Left ventricle myocardium inferior (tissue), 1 donor: ENCODE measurements around the gene TMA7. TPM values are rescaled to one million over a fixed set of nuclear protein-coding genes. Genes with fewer than 3 reads are reported as not detected.

Experiments used
- DNase-seq: peaks from one replicate; pipeline ENCODE4 v3.0.0-alpha.2; 2020
- H3K27ac ChIP-seq: fragments of 200-600 bp; replicated peaks from 2 replicates; pipeline ENCODE4 v1.8.0; 2021
- H3K27me3 ChIP-seq: fragments of 200-600 bp; 2 replicates; pipeline ENCODE4 v1.8.0; 2021; ENCODE audit warnings: low read depth
- H3K36me3 ChIP-seq: fragments of 200-600 bp; 2 replicates; pipeline ENCODE4 v1.8.0; 2021
- H3K4me1 ChIP-seq: fragments of 200-600 bp; 2 replicates; pipeline ENCODE4 v1.8.0; 2021
- H3K4me3 ChIP-seq: fragments of 200-600 bp; 2 replicates; pipeline ENCODE4 v1.8.0; 2021; ENCODE audit warnings: mild to moderate bottlenecking, moderate library complexity
- H3K9me3 ChIP-seq: fragments of 200-600 bp; replicated peaks from 2 replicates; pipeline ENCODE4 v1.8.0; 2021
- intact Hi-C: fragments of 100-400 bp; cut with micrococcal nuclease; formaldehyde crosslinking; loops from one replicate; pipeline ENCODE4 v1.11.0; 2022
- total RNA-seq: library from RNA; stranded (reverse); fragmentation: NEBNext Ultra II Directional; extraction: Animal tissue kit (Norgen Biotek cat#: 25700); gene quantifications from one replicate; pipeline ENCODE4 v1.2.1, GENCODE V29; 2021
- TF ChIP-seq, protein P1 (sequence below): fragments of 200-600 bp; IDR thresholded peaks from 2 replicates; pipeline ENCODE4 v1.8.0; 2021; ENCODE audit warnings: antibody characterized with exemption, mild to moderate bottlenecking, borderline replicate concordance
- donor health status: DM: no; HTN: yes; CAD: no; lungs with severe emphysema.

TMA7 gene
- total RNA-seq, 1 donor from 2014 or later: 258 TPM

GRCh38 chr3:48467110-48467454 is 27.0 kb downstream of the TMA7 start:
- intact Hi-C loops: loop anchor here (10.0 kb wide), 1 partner anchor 78 kb away; no protein-coding TSS in a partner anchor
- TF ChIP-seq, protein P1, sequence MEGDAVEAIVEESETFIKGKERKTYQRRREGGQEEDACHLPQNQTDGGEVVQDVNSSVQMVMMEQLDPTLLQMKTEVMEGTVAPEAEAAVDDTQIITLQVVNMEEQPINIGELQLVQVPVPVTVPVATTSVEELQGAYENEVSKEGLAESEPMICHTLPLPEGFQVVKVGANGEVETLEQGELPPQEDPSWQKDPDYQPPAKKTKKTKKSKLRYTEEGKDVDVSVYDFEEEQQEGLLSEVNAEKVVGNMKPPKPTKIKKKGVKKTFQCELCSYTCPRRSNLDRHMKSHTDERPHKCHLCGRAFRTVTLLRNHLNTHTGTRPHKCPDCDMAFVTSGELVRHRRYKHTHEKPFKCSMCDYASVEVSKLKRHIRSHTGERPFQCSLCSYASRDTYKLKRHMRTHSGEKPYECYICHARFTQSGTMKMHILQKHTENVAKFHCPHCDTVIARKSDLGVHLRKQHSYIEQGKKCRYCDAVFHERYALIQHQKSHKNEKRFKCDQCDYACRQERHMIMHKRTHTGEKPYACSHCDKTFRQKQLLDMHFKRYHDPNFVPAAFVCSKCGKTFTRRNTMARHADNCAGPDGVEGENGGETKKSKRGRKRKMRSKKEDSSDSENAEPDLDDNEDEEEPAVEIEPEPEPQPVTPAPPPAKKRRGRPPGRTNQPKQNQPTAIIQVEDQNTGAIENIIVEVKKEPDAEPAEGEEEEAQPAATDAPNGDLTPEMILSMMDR: no peak
- Histone ChIP-seq H3K36me3 (peaks cover 27% of the 10 kb centered on the region), H3K4me1 (peaks cover 77% of the 10 kb centered on the region), H3K4me3 (peak overlapping the region; percentile 72), H3K9me3 (no peaks in the 10 kb centered on the region), H3K27ac (peak overlapping the region; percentile 99), H3K27me3 (no peaks in the 10 kb centered on the region)
- no peak for DNase-seq

DNA sequence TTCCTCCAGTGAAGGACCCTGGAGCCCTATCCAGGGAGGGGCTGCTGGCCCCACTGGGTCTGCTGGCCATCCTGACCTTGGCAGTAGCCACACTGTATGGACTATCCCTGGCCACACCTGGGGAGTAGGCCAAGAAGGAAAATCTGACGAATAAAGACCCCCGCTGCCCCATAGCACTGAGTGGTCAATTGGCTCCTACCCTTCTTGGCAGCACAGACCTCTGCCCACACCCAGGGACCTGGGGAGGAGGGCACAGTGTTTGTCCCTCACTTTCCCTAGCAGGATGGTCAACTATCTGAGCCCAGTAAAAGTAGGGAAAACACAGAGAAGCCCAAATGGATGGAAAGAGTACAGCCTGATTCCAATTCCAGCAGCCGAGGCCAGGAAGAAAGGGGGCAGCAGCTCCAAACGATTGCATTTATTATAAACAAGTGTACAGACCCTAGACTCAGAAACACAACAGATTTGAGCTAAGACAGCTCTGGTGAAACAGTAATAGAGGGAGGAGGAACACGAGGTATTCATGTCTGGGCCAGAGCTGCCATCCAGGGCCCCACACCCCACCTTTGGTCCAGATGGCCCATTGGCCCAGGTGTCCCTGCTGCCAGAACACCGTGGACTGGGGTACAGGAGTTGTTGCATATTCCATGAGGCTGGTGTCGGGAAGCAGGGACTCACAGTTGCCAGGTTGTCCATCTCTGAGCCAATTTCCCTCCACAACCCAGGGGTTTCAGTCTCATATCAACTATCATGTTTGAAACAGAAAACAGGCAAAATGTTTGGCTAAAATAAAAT is 27.6 kb downstream of the TMA7 start:
- Histone ChIP-seq H3K4me1 (peaks cover 83% of the 10 kb centered on the region), H3K4me3 (peak overlapping the region; percentile 72)
- intact Hi-C loops: loop anchor here (10.0 kb wide), 1 partner anchor 77 kb away; no protein-coding TSS in a partner anchor

GRCh38 chr3:48468329-48468731 is 28.3 kb downstream of the TMA7 start:
- intact Hi-C loops: loop anchor here (10.0 kb wide), 1 partner anchor 76 kb away; no protein-coding TSS in a partner anchor
- Histone ChIP-seq H3K4me1 (peaks cover 90% of the 10 kb centered on the region), H3K27ac (peak overlapping the region; percentile 99), H3K9me3 (no peaks in the 10 kb centered on the region), H3K27me3 (no peaks in the 10 kb centered on the region), H3K36me3 (peaks cover 27% of the 10 kb centered on the region), H3K4me3 (peak overlapping the region; percentile 85)
- no peak for DNase-seq
- TF ChIP-seq, protein P1: no peak

More for the DNA sequence above, 27.6 kb downstream of the TMA7 start:
- TF ChIP-seq, protein P1: no peak
- peaks cover 27% of the 10 kb centered on the region for H3K36me3 ChIP-seq
- H3K9me3 ChIP-seq: no peaks in the 10 kb centered on the region
- H3K27ac ChIP-seq: peak overlapping the region; percentile 99
- DNase-seq: no peak
- no peaks in the 10 kb centered on the region for H3K27me3 ChIP-seq

- Histone ChIP-seq H3K36me3 (peaks cover 27% of the 10 kb centered on the region), H3K27ac (peak overlapping the region; percentile 99), H3K4me1 (peaks cover 95% of the 10 kb centered on the region), H3K9me3 (no peaks in the 10 kb centered on the region), H3K4me3 (peak overlapping the region; percentile 85), H3K27me3 (no peaks in the 10 kb centered on the region)
- no peak for DNase-seq
- intact Hi-C loops: loop anchor here (10.0 kb wide), 1 partner anchor 76 kb away; no protein-coding TSS in a partner anchor
- TF ChIP-seq, protein P1: no peak
These were observed 29.2 kb downstream of the TMA7 start for GRCh38 chr3:48469046-48469915.

DNA sequence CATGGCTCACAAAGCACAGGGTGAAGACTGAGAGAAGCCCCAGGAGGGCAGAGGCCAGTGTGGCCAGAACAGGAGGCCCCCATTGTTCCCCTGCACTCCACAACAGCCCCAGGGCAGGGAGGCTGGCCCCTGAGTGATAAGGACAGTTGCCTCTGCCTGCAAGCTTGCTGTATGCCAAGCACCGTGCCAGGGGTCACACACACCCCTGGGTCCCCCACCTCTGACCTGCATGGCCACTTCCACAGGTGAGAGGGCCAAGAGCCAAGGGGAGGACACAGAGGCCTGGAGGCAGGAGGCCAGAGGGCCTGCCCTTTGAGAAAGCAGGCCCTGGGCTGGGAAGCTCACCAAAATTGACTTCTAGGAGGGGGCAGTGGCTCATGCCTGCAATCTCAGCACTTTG is 30.2 kb downstream of the TMA7 start:
- intact Hi-C loops: no loop called here
- H3K9me3 ChIP-seq: no peaks in the 10 kb centered on the region
- TF ChIP-seq, protein P1: no peak
- peaks cover 86% of the 10 kb centered on the region for H3K4me1 ChIP-seq
- H3K4me3 ChIP-seq: peak overlapping the region; percentile 85
- H3K36me3 ChIP-seq: peaks cover 27% of the 10 kb centered on the region
- peak overlapping the region; percentile 99 for H3K27ac ChIP-seq
- no peaks in the 10 kb centered on the region for H3K27me3 ChIP-seq
- no peak for DNase-seq
